Muscle of back (tissue), 13 donors: Measurements from ENCODE around the gene ATP11A. TPM values are rescaled to one million over a fixed set of nuclear protein-coding genes. Genes with fewer than 3 reads are reported as not detected.
A peak's percentile ranks its signal among the peaks of the same experiment; 100 is the strongest.

ENCODE experiments used
- DNase-seq, 3 donors: peaks; one replicate each; pipeline versions ENCODE4 v3.0.0 to v3.0.0-alpha.2; 2013
- long read RNA-seq, 9 donors: transcript quantifications; one replicate each; lab custom pipeline, GENCODE V29; 2026
- polyA plus RNA-seq, 10 donors: library from polyadenylated mRNA; unstranded; fragments of 120-200 nt; gene quantifications; one replicate each; pipeline ENCODE4 v1.2.1, GENCODE V29; 2013; ENCODE audit not compliant: insufficient read length in 10 of 10

The ATP11A gene
- 10 to 100 TPM; 16.7 to 26.2 (median 21.4) TPM for polyA plus RNA-seq
- long read RNA-seq, donor 1, partial matches to known transcripts: 0 of 2 reads
- long read RNA-seq, donor 1, other reads (novel, unspliced or antisense): 0 of 2 reads
- long read RNA-seq, donor 2, partial matches to known transcripts: 0 of 2 reads
- long read RNA-seq, donor 2, other reads (novel, unspliced or antisense): 0 of 2 reads
- long read RNA-seq, donor 3: 0 reads
- long read RNA-seq, donor 4, full-length matches to known transcripts: 4 of 4 reads
- long read RNA-seq, donor 4, partial matches to known transcripts: 0 of 4 reads
- long read RNA-seq, donor 4, other reads (novel, unspliced or antisense): 0 of 4 reads
- long read RNA-seq, donor 5, full-length matches to known transcripts: 12 of 12 reads
- long read RNA-seq, donor 5, partial matches to known transcripts: 0 of 12 reads
- long read RNA-seq, donor 5, other reads (novel, unspliced or antisense): 0 of 12 reads
- long read RNA-seq, donor 6, partial matches to known transcripts: 0 of 1 reads
- long read RNA-seq, donor 6, other reads (novel, unspliced or antisense): 0 of 1 reads
- long read RNA-seq, donor 7, partial matches to known transcripts: 0 of 4 reads
- long read RNA-seq, donor 7, other reads (novel, unspliced or antisense): 0 of 4 reads
- long read RNA-seq, donor 8, partial matches to known transcripts: 0 of 1 reads
- long read RNA-seq, donor 8, other reads (novel, unspliced or antisense): 0 of 1 reads
- long read RNA-seq, donor 9, partial matches to known transcripts: 0 of 2 reads
- long read RNA-seq, donor 9, other reads (novel, unspliced or antisense): 0 of 2 reads

GRCh38 chr13:112689303-112690245 lies at the start of gene ATP11A:
ATP11A (plus strand) TSS chr13:112690038; CDS start chr13:112690417, 379 bp downstream.
- DNase-seq: peak; percentile 88 to 95 (median 92)

GRCh38 chr13:112641456-112642089 lies 48.3 kb upstream of the ATP11A start:
- no peak for DNase-seq

- DNase-seq: no peak
These were observed 47.8 kb upstream of the ATP11A start for GRCh38 chr13:112642090-112642460.

- no peak for DNase-seq
These were observed 45.9 kb upstream of the ATP11A start for GRCh38 chr13:112643759-112644459.

- no peak for DNase-seq
These were observed 44.4 kb upstream of the ATP11A start for GRCh38 chr13:112645327-112645914.

- DNase-seq: no peak
These were observed 42.6 kb upstream of the ATP11A start for GRCh38 chr13:112647256-112647655.

GRCh38 chr13:112648101-112648500 lies 41.7 kb upstream of the ATP11A start:
- DNase-seq: no peak

GRCh38 chr13:112648966-112649690 lies 40.7 kb upstream of the ATP11A start:
- DNase-seq: no peak

- no peak for DNase-seq
These were observed 38.5 kb upstream of the ATP11A start for GRCh38 chr13:112651311-112651710.

- peak in 2 of 3 donors; percentile 19 to 22 for DNase-seq
These were observed 37.9 kb upstream of the ATP11A start for GRCh38 chr13:112651750-112652511.

GRCh38 chr13:112652512-112653070 lies 37.2 kb upstream of the ATP11A start:
- DNase-seq: no peak

- peak; percentile 63 to 87 (median 82) for DNase-seq
These were observed 36.8 kb upstream of the ATP11A start for GRCh38 chr13:112653071-112653470.

- no peak for DNase-seq
These were observed 33.9 kb upstream of the ATP11A start for GRCh38 chr13:112655913-112656312.

GRCh38 chr13:112657850-112658445 lies 31.9 kb upstream of the ATP11A start:
- peak; percentile 49 to 68 (median 63) for DNase-seq

- DNase-seq: no peak
These were observed 31.0 kb upstream of the ATP11A start for GRCh38 chr13:112658808-112659207.

- DNase-seq: no peak
These were observed 28.5 kb upstream of the ATP11A start for GRCh38 chr13:112661291-112661690.

- no peak for DNase-seq
These were observed 25.2 kb upstream of the ATP11A start for GRCh38 chr13:112664501-112665203.
